Naive thymus-derived CD8-positive, alpha-beta T cell (primary cell): Measurements from ENCODE around the gene NXPE3. TPM values are rescaled to one million over a fixed set of nuclear protein-coding genes. Genes with fewer than 3 reads are reported as not detected.

Experiments
- ATAC-seq, 2 donors: fragments of 150-1000 bp; cut with Tn5 transposase in 1 of 2; sonication (Bioruptor Pico), chemical (Tn5 transposase) in 1 of 2; 1 replicate in 1 of 2; 2 replicates in 1 of 2; pipeline ENCODE4 v1.10.0; 2021; ENCODE audit warnings: mild to moderate bottlenecking in 2 of 2, moderate library complexity in 2 of 2
- POLR2A ChIA-PET: fragments of 350-600 bp; sonication (Branson Sonifier 250); formaldehyde crosslinking; loops from one replicate; lab custom pipeline; 2021; ENCODE audit warnings: antibody characterized with exemption; lab: Charles Lee
- DNase-seq, 10 donors: peaks; one replicate each; pipeline versions ENCODE4 v3.0.0 to v3.0.0-alpha.2; 2020 to 2022
- H3K27ac Mint-ChIP-seq, 10 donors: one replicate each; pipeline ENCODE4 v1.8.0; 2020 to 2022; ENCODE audit warnings: mild to moderate bottlenecking in 10 of 10, mixed read lengths in 10 of 10, moderate library complexity in 4 of 10, inconsistent platforms in 1 of 10
- H3K27me3 Mint-ChIP-seq, 5 donors: one replicate each; pipeline ENCODE4 v1.8.0; 2021 to 2022; ENCODE audit warnings: mixed read lengths in 5 of 5
- H3K36me3 Mint-ChIP-seq, 3 donors: one replicate each; pipeline ENCODE4 v1.8.0; 2020 to 2022; ENCODE audit warnings: mixed read lengths in 3 of 3, mild to moderate bottlenecking in 2 of 3, inconsistent platforms in 1 of 3
- H3K4me1 Mint-ChIP-seq, 4 donors: one replicate each; pipeline ENCODE4 v1.8.0; 2021 to 2022; ENCODE audit warnings: mixed read lengths in 4 of 4
- H3K4me3 Mint-ChIP-seq, 10 donors: one replicate each; pipeline ENCODE4 v1.8.0; 2020 to 2022; ENCODE audit warnings: mild to moderate bottlenecking in 10 of 10, mixed read lengths in 10 of 10, moderate library complexity in 6 of 10, inconsistent platforms in 1 of 10
- H3K9me3 Mint-ChIP-seq, 9 donors: one replicate each; pipeline ENCODE4 v1.8.0; 2020 to 2022; ENCODE audit warnings: mixed read lengths in 9 of 9, mild to moderate bottlenecking in 3 of 9, inconsistent platforms in 1 of 9, moderate library complexity in 1 of 9
- polyA plus RNA-seq, 3 donors: library from polyadenylated mRNA; unstranded; fragments of 300-500 nt; fragmentation: Illumina TruSeq; gene quantifications; one replicate each; pipeline ENCODE4 v1.2.3, GENCODE V29; 2021
- total RNA-seq, 8 experiments: library from RNA in 2 of 8; stranded (reverse) in 2 of 8; gene quantifications; one replicate each; pipeline ENCODE4 v1.2.3 and lab custom pipeline; 2021 to 2026

The NXPE3 gene
- total and polyA plus RNA-seq, 5 experiments from 2014 or later, result 32.5 to 61.0 (median 40.0) TPM

DNA sequence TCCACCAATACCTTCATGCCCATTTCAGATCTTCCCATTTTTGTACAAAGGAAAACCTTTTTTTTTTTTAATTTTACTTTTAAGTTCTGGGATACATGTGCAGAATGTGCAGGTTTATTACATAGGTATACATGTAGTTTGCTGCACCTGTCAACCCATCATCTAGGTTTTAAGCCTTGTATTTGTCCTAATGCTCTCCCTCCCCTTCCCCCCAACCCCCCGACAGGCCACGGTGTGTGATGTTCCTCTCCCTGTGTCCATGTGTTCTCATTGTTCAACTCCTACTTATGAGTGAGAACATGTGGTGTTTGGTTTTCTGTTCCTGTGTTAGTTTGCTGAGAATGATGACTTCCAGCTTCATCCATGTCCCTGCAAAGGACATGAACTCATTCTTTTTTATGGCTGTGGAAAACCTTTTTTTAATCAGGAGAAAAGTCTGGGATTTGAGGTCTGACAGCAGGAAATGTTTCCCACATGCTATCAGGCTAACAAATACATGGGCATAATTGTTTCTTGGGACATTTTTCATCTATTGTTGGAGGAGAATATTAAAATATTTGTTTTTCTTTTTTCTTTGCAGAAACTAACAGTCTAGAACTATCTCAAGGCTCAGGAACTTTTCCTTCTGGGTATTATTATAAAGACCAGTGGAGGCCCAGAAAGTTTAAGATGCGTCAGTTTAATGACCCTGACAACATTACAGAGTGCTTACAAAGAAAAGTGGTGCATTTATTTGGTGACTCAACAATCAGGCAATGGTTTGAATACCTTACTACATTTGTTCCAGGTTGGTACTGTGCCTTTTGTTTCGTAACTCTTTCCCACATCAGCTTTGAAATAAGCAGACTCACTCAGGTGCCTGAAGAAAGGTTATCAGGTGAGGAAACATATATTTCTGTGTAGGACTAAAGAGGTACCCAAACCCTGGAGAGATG lies 37.5 kb downstream of the NXPE3 start:
- POLR2A ChIA-PET, result interaction anchor here (2.4 kb wide), 1 partner anchor 33 kb away, joined by 9 read pairs; the partner anchor contains the start of gene NFKBIZ
- Mint-ChIP-seq H3K36me3 (peaks cover 0 to 46% (median 22%) of the 10 kb centered on the region in 3 donors), H3K27me3 (no peaks in the 10 kb centered on the region), H3K4me3 (no peak overlapping the region), H3K9me3 (no peaks in the 10 kb centered on the region), H3K4me1 (peaks cover 9 to 53% (median 34%) of the 10 kb centered on the region in 4 donors), H3K27ac (peak overlapping the region in 7 of 10 donors; percentile 9 to 81 (median 54))
- ATAC-seq (no peak), DNase-seq (no peak)

DNA sequence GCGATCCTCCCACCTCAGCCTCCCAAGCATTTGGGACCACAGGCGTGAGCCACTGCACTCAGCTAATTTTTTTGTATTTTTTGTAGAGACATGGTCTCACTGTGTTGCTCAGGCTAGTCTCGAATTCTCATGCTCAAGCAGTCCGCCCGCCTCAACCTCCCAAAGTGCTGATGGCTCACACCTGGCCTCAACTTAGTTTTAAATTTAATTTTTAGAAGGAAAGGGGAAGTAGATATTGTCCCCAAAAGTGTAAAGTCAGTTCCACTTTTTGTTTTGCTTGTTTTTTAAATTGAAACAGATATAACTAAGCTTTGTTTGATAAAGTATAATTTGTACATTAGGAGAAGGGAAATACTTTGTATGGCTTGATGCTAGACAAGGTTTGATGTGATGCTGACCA lies 39.0 kb downstream of the NXPE3 start:
- DNase-seq, result no peak
- Mint-ChIP-seq H3K27ac (peak overlapping the region in 4 of 10 donors; percentile 13 to 79 (median 50)), H3K27me3 (no peaks in the 10 kb centered on the region), H3K4me1 (peaks cover 13 to 54% (median 40%) of the 10 kb centered on the region in 4 donors), H3K9me3 (no peaks in the 10 kb centered on the region), H3K36me3 (peaks cover 0 to 53% (median 34%) of the 10 kb centered on the region in 3 donors), H3K4me3 (peak overlapping the region in 1 of 10 donors; percentile 29)
- POLR2A ChIA-PET, result interaction anchor here (1.2 to 2.4 kb wide), 2 partner anchors 9 to 32 kb away, joined by 5 to 9 read pairs; partner anchors contain the start of gene NFKBIZ
- no peak for ATAC-seq

DNA sequence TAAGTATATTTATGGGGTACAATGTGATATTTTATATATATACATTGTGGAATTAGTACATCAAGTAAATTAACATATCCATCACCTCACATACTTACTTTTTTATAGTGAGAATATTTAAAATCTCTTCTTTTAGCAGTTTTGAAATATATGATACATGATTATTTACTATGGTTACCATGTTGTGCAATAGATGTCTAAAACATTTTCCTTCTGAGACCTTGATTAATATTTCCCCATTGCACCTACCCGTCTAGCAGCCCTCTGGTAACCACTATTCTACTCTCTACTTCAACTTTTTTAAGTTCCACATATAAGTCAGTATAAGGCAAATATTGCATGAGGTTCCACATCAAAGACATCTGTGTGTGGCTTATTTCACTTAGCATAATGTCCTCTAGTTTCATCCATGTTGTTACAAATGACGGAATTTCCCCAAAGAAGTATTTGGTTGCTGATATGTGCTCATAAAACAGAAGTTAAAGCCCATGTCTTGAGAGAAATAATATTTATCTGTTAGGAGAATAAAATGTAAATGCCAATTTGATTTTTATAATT lies 40.7 kb downstream of the NXPE3 start:
- Mint-ChIP-seq H3K27ac (peak overlapping the region in 5 of 10 donors; percentile 2 to 68 (median 57)), H3K4me1 (peaks cover 12 to 46% (median 37%) of the 10 kb centered on the region in 4 donors), H3K36me3 (peaks cover 0 to 58% (median 38%) of the 10 kb centered on the region in 3 donors), H3K9me3 (no peaks in the 10 kb centered on the region), H3K27me3 (no peaks in the 10 kb centered on the region), H3K4me3 (no peak overlapping the region)
- ATAC-seq (no peak), DNase-seq (no peak)
- POLR2A ChIA-PET, result no interaction called here

DNA sequence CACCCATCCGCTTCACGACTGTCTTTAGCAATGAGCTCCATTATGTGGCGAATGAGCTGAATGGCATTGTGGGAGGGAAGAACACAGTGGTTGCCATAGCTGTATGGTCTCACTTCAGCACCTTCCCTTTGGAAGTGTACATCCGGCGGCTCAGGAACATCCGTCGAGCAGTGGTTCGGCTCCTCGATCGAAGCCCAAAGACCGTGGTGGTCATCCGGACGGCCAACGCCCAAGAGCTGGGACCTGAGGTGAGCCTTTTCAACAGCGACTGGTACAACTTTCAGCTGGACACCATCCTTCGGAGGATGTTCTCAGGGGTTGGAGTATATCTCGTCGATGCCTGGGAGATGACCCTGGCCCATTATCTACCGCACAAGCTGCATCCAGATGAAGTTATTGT lies 42.5 kb downstream of the NXPE3 start:
- no peak for ATAC-seq
- Mint-ChIP-seq H3K4me3 (no peak overlapping the region), H3K36me3 (peaks cover 0 to 56% (median 38%) of the 10 kb centered on the region in 3 donors), H3K27me3 (no peaks in the 10 kb centered on the region), H3K9me3 (no peaks in the 10 kb centered on the region), H3K4me1 (peaks cover 8 to 48% (median 37%) of the 10 kb centered on the region in 4 donors), H3K27ac (peak overlapping the region in 3 of 10 donors; percentile 37 to 72 (median 40))
- POLR2A ChIA-PET, result interaction anchor here (4.1 kb wide), 1 partner anchor 28 kb away, joined by 24 read pairs; the partner anchor contains the start of gene NFKBIZ
- no peak for DNase-seq

DNA sequence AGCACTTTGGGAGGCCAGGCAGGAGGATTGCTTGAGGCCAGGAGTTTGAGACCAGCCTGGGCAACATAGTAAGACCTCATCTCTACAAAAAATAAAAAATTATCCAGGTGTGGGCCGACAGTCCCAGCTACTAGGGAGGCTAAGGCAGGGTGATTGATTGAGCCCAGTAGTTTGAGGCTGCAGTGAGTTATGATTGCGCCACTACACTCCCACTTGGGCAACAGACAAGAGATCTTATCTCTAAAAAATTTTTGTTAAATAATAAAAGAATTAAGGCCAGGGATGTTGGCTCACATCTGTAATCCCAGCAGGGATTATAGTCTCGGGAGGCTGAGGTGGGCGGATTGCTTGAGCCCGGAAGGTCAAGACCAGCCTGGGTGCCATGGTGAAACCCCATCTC lies 44.5 kb downstream of the NXPE3 start:
- peaks cover 13 to 47% (median 45%) of the 10 kb centered on the region in 4 donors for H3K4me1 Mint-ChIP-seq

DNA sequence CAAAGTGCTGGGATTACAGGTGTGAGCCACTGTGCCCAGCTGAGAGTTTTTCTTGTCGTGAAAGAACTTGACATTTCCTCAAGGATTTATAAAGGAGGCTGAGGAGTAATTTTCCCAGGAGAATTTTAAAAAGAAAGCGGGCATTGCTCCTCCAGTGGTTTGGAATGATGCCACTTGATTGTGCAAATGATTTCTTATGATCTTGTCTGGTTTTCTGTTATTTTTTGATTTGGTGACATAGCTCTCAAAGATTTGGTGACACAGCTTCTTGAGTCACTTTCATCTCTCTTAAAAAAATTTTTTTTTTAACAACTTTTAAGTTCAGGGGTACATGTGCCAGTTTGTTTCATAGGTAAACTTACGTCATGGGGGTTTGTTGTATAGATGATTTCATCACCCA lies 45.7 kb downstream of the NXPE3 start:
- H3K9me3 Mint-ChIP-seq, result no peaks in the 10 kb centered on the region
- ATAC-seq (no peak), DNase-seq (peak in 2 of 10 donors; percentile 23 to 26)
- H3K36me3 Mint-ChIP-seq, result peaks cover 0 to 31% (median 24%) of the 10 kb centered on the region in 3 donors
- H3K4me3 Mint-ChIP-seq, result no peak overlapping the region
- H3K27ac Mint-ChIP-seq, result peak overlapping the region in 9 of 10 donors; percentile 28 to 94 (median 85)
- POLR2A ChIA-PET, result interaction anchor here (1.0 to 4.1 kb wide), 2 partner anchors 25 to 248 kb away, joined by 3 to 24 read pairs; partner anchors contain the start of gene NFKBIZ
- peaks cover 12 to 53% (median 51%) of the 10 kb centered on the region in 4 donors for H3K4me1 Mint-ChIP-seq
- H3K27me3 Mint-ChIP-seq, result no peaks in the 10 kb centered on the region

More for the DNA sequence above, 44.5 kb downstream of the NXPE3 start:
- no peak overlapping the region for H3K4me3 Mint-ChIP-seq
- ATAC-seq (no peak), DNase-seq (no peak)
- no peaks in the 10 kb centered on the region for H3K27me3 Mint-ChIP-seq
- H3K27ac Mint-ChIP-seq, result peak overlapping the region in 8 of 10 donors; percentile 37 to 85 (median 64)
- peaks cover 0 to 37% (median 27%) of the 10 kb centered on the region in 3 donors for H3K36me3 Mint-ChIP-seq
- H3K9me3 Mint-ChIP-seq, result no peaks in the 10 kb centered on the region
- POLR2A ChIA-PET, result interaction anchor here (1.0 to 4.1 kb wide), 2 partner anchors 26 to 34 kb away, joined by 5 to 24 read pairs; partner anchors contain the start of gene NFKBIZ

DNA sequence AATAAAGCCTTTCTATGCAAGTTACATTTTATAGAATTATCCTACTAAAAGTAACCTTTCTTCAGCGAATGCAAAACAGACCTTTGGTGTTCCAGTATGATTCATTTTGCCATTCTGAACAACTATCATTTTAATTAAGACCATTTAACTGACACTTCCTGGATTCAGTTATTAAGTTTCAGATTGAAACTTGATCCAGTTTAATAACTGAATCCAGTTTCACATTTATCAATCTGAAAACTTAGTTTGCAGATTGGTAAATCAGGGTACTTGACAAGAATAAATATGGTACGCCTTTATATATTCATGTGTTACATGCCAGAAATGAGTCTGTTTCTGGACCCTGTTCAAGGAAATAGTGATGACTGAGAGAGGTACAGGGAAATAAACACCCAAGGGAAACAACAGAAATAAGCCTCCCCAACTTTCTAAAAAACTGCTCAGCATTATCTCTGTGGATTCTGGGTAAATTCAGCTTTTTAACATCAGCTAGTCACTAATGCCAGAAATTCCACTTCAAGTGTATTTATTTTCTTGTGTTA lies 47.0 kb downstream of the NXPE3 start:
- Mint-ChIP-seq H3K4me3 (peak overlapping the region in 7 of 10 donors; percentile 82 to 93 (median 85)), H3K27me3 (no peaks in the 10 kb centered on the region), H3K4me1 (peaks cover 15 to 62% (median 58%) of the 10 kb centered on the region in 4 donors), H3K36me3 (peaks cover 0 to 21% (median 19%) of the 10 kb centered on the region in 3 donors), H3K27ac (peak overlapping the region; percentile 88 to 99 (median 97)), H3K9me3 (no peaks in the 10 kb centered on the region)
- ATAC-seq (no peak), DNase-seq (no peak)
- POLR2A ChIA-PET, result interaction anchor here (1.6 to 6.3 kb wide), 2 partner anchors 24 to 254 kb away, joined by 4 to 98 read pairs; partner anchors contain the start of gene NFKBIZ

DNA sequence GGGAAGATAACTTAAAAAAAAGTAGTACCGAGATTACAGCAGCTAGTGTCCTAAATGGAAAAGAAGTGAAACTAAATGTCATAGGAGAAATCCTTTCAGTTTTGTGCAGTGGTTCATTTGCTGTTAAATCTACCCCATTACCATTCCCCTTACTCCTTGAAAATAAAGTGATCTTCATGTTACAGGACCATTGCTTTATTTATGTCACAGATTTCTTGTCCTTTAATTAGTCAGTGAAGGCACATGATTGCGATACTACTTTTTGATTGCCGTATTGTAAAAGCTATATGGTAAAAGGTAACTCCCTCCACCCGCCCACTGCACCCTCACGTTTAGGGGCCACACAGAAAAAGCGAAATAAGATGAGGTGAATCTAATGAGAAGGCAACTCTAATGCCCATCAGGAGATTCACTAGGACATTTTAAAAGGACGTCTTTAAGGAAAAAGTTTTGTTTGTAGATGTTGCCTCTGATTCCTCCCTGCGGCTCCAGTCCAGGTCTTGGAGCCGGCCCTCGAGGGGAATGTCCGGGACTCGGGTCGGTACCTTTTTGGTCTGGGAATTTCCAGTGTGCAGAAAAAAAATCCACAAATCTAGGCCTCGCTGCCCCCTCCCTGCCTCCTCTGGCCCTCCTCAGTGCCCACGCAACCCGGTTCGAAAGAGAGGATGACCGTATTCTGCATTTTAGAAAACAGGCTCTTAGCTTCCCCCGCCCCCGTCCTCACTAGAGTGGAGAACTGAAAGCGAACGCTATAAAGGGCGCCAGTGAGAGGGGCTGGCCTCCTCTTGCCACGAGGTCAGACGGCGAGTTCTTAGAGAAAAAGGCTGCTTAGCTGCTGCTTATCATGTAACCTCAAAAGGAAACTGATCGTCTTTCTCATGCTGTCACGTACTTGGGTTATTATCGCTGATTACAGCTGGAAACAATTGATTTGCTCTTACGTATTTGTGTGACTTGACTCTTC lies 48.5 kb downstream of the NXPE3 start:
- DNase-seq, result peak; percentile 51 to 87 (median 74)
- peak overlapping the region; percentile 87 to 98 (median 96) for H3K4me3 Mint-ChIP-seq

DNA sequence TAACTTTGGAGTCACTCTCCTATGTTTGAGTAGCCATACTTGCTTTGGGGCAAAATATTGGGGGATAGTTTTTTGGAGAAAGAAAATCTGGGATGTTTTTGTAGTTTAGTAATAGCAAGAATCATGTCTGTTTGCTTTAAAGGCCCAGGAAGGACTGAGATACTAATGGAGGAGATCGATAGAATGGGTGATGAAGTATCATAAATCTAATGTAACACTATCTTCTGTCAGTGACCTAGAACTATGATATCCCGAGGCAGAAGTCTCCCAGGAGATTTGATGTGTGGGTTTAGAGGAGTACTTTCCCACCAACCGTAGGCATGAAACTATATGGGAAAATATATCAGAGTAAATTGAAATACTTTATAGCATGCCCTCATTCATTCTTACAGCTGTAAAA lies 49.3 kb downstream of the NXPE3 start:
- no peak for ATAC-seq
- no peaks in the 10 kb centered on the region for H3K27me3 Mint-ChIP-seq
- POLR2A ChIA-PET, result interaction anchor here (0.9 to 6.3 kb wide), 10 partner anchors 8 to 397 kb away, joined by 3 to 98 read pairs (median 4); partner anchors contain the start of gene NFKBIZ
- H3K9me3 Mint-ChIP-seq, result no peaks in the 10 kb centered on the region
- H3K36me3 Mint-ChIP-seq, result peaks cover 0 to 5% (median 3%) of the 10 kb centered on the region in 3 donors
- no peak for DNase-seq
- H3K4me1 Mint-ChIP-seq, result peaks cover 13 to 66% (median 63%) of the 10 kb centered on the region in 4 donors
- H3K27ac Mint-ChIP-seq, result peak overlapping the region; percentile 88 to 99 (median 98)
- peak overlapping the region; percentile 87 to 98 (median 96) for H3K4me3 Mint-ChIP-seq

More for the DNA sequence above, 48.5 kb downstream of the NXPE3 start:
- Mint-ChIP-seq H3K27ac (peak overlapping the region; percentile 88 to 99 (median 98)), H3K4me1 (peaks cover 13 to 59% (median 56%) of the 10 kb centered on the region in 4 donors), H3K9me3 (no peaks in the 10 kb centered on the region), H3K36me3 (peaks cover 0 to 7% (median 5%) of the 10 kb centered on the region in 3 donors), H3K27me3 (no peaks in the 10 kb centered on the region)
- POLR2A ChIA-PET, result interaction anchor here (0.6 to 6.3 kb wide), 13 partner anchors 9 to 398 kb away, joined by 3 to 98 read pairs (median 4); partner anchors contain the start of genes NFKBIZ, NXPE3 and RPL24
- peak; percentile 89 for ATAC-seq

DNA sequence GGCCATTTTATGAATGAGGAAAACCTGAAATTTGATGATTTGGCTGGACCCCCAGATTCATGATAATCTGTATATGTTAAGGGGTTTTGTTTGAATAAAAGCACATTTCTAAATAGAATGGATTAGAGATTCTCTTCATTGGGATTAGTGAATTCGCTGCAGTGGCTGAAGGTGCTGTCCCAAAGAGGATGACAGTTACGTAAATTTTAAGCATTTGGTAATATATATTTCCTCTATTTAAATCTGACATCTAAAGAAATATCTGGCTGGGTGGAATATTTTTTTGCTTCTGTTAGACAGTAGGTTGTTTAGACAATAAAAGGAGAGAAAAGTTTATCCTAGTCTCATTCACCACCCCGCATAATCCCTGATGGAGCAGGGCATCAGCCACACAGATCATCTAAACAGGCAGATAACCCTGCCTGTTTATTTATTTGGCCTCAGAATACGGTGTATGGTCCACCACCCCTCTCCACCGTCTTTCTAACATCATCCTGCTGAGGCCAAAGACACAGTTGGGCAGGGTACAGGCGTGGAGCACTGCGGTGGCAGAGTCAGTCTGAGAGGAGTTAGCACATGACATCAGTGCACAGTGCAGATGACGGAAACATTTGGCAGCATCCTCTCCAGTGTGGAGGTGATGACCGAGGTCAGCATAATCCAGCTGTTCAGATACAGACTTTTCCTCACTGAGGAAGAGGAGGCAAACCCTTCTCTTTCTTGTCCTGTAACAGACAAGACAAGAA lies 49.9 kb downstream of the NXPE3 start:
- peaks cover 0 to 6% (median 2%) of the 10 kb centered on the region in 3 donors for H3K36me3 Mint-ChIP-seq
- H3K4me1 Mint-ChIP-seq, result peaks cover 17 to 71% (median 67%) of the 10 kb centered on the region in 4 donors
- peak in 7 of 10 donors; percentile 6 to 68 (median 21) for DNase-seq
- no peaks in the 10 kb centered on the region for H3K27me3 Mint-ChIP-seq
- peak overlapping the region; percentile 87 to 98 (median 96) for H3K4me3 Mint-ChIP-seq
- POLR2A ChIA-PET, result interaction anchor here (1.1 to 6.3 kb wide), 3 partner anchors 13 to 26 kb away, joined by 3 to 98 read pairs (median 7); partner anchors contain the start of gene NFKBIZ
- peak overlapping the region; percentile 88 to 99 (median 98) for H3K27ac Mint-ChIP-seq
- H3K9me3 Mint-ChIP-seq, result no peaks in the 10 kb centered on the region
- ATAC-seq, result peak; percentile 32 to 43
